A549 (cell line): ENCODE results near the gene LRRC74A. TPM values are rescaled to one million over a fixed set of nuclear protein-coding genes. Genes with fewer than 3 reads are reported as not detected.

Experiments used
- ATAC-seq, 2 experiments: fragments of 200-7000 bp in 1 of 2; fragments of >200 bp in 1 of 2; cut with Nextera tagmentation in 1 of 2; cut with Tn5 transposase in 1 of 2; 3 replicates each; pipeline versions ENCODE4 v1.8.0 to v1.9.1; 2018 to 2020; ENCODE audit warnings: mild to moderate bottlenecking in 1 of 2, moderate library complexity in 1 of 2
- CTCF ChIA-PET: fragments of 300-600 bp; sonication (Branson Sonifier 250); formaldehyde crosslinking; extraction: SDS; loops from one replicate; lab custom pipeline; 2021; ENCODE audit warnings: antibody characterized with exemption, inconsistent platforms; lab: Yijun Ruan, JAX
- POLR2A ChIA-PET: fragments of 350-600 bp; formaldehyde crosslinking; extraction: SDS; loops from one replicate; lab custom pipeline; 2021; ENCODE audit warnings: antibody characterized with exemption, inconsistent platforms; lab: Yijun Ruan, JAX
- DNase-seq, 2 experiments: peaks; one replicate each; pipeline versions ENCODE4 v3.0.0 to v3.0.0-alpha.2; 2011 to 2016; ENCODE audit warnings: low read depth in 1 of 2, low spot score in 1 of 2
- FAIRE-seq: peaks from 2 replicates; lab custom pipeline; 2011; peaks lifted over from hg19 to GRCh38; lab: Jason Lieb, UNC
- H3K27ac ChIP-seq, 2 experiments: fragments of >200 bp; sonication (Bioruptor Twin); formaldehyde crosslinking; 3 replicates each; pipeline ENCODE4 v1.5.1; 2016 to 2017
- H3K4me1 ChIP-seq: fragments of >200 bp; sonication (Bioruptor Twin); formaldehyde crosslinking; 3 replicates; pipeline ENCODE4 v1.6.1; 2016
- H3K4me2 ChIP-seq: fragments of >200 bp; sonication (Bioruptor Twin); formaldehyde crosslinking; 3 replicates; pipeline ENCODE4 v1.6.1; 2016
- H3K4me3 ChIP-seq: fragments of >200 bp; sonication (Bioruptor Twin); formaldehyde crosslinking; 3 replicates; pipeline ENCODE4 v1.5.1; 2016
- H3K9me3 ChIP-seq: fragments of >200 bp; sonication (Bioruptor Twin); formaldehyde crosslinking; 3 replicates; pipeline ENCODE4 v1.6.1; 2016
- BHLHE40 ChIP-seq: IDR thresholded peaks from 2 replicates; pipeline ENCODE4 v1.6.1; 2012; ENCODE audit warnings: low read depth, low read length, inconsistent platforms
- CEBPB ChIP-seq, 2 experiments: fragments of >200 bp in 1 of 2; sonication (Bioruptor Twin) in 1 of 2; formaldehyde crosslinking in 1 of 2; IDR thresholded peaks; 2 replicates each; pipeline ENCODE4 v1.6.1; 2012 to 2016
- CHD4 ChIP-seq: fragments of 200-600 bp; sonication (generic); IDR thresholded peaks from 2 replicates; pipeline ENCODE4 v1.6.1; 2016; ENCODE audit warnings: antibody characterized with exemption, mild to moderate bottlenecking, borderline replicate concordance
- EHF ChIP-seq: fragments of 250-450 bp; sonication (Bioruptor Pico); IDR thresholded peaks from 2 replicates; pipeline ENCODE4 v1.5.0; 2020; ENCODE audit warnings: mild to moderate bottlenecking
- ESRRA ChIP-seq: fragments of 150-350 bp; IDR thresholded peaks from 2 replicates; pipeline ENCODE4 v1.6.1; 2014; ENCODE audit warnings: mild to moderate bottlenecking, low read length, borderline replicate concordance
- FOSB ChIP-seq: fragments of 250-450 bp; sonication (Bioruptor Pico); IDR thresholded peaks from 2 replicates; pipeline ENCODE4 v1.5.0; 2020; ENCODE audit warnings: mild to moderate bottlenecking, moderate library complexity
- FOSL2 ChIP-seq, 2 experiments: fragments of 450-650 bp in 1 of 2; fragments of >200 bp in 1 of 2; sonication (Bioruptor Twin) in 1 of 2; formaldehyde crosslinking; IDR thresholded peaks; 2 replicates each; pipeline versions ENCODE4 v1.5.0 to v1.6.1; 2016 to 2020; ENCODE audit warnings: mild to moderate bottlenecking in 1 of 2, moderate library complexity in 1 of 2
- FOXS1 ChIP-seq: fragments of 250-450 bp; sonication (Bioruptor Pico); IDR thresholded peaks from 2 replicates; pipeline ENCODE4 v1.5.0; 2020; ENCODE audit warnings: mild to moderate bottlenecking, moderate library complexity
- GATA3 ChIP-seq: IDR thresholded peaks from 2 replicates; pipeline ENCODE4 v1.6.1; 2012; ENCODE audit warnings: borderline replicate concordance
- HDAC2 ChIP-seq: fragments of 200-600 bp; sonication (generic); IDR thresholded peaks from 2 replicates; pipeline ENCODE4 v1.6.1; 2016
- HOXA7 ChIP-seq: fragments of 250-450 bp; sonication (Bioruptor Pico); IDR thresholded peaks from 2 replicates; pipeline ENCODE4 v1.5.0; 2020; ENCODE audit warnings: mild to moderate bottlenecking, moderate library complexity
- HOXB13 ChIP-seq: fragments of 250-450 bp; sonication (Bioruptor Pico); IDR thresholded peaks from 2 replicates; pipeline ENCODE4 v1.5.0; 2020; ENCODE audit warnings: low read depth, mild to moderate bottlenecking, moderate library complexity
- HOXB5 ChIP-seq: fragments of 250-450 bp; sonication (Bioruptor Pico); IDR thresholded peaks from 2 replicates; pipeline ENCODE4 v1.5.0; 2020; ENCODE audit warnings: mild to moderate bottlenecking, moderate library complexity
- JUNB ChIP-seq: fragments of >200 bp; sonication (Bioruptor Twin); formaldehyde crosslinking; IDR thresholded peaks from 2 replicates; pipeline ENCODE4 v1.6.1; 2016
- KDM1A ChIP-seq: fragments of 200-600 bp; sonication (generic); IDR thresholded peaks from 2 replicates; pipeline ENCODE4 v1.6.1; 2016; ENCODE audit warnings: low read depth, mild to moderate bottlenecking
- MAFK ChIP-seq: fragments of 450-650 bp; IDR thresholded peaks from 2 replicates; pipeline ENCODE4 v1.6.1; 2014; ENCODE audit not compliant: partially characterized antibody
- MYC ChIP-seq: IDR thresholded peaks from 2 replicates; pipeline ENCODE4 v1.6.1; 2012; ENCODE audit warnings: mild to moderate bottlenecking, inconsistent platforms, low read length, improper control_type of control experiment, borderline replicate concordance
- NPAS2 ChIP-seq: fragments of 250-450 bp; sonication (Bioruptor Pico); IDR thresholded peaks from 2 replicates; pipeline ENCODE4 v1.8.0; 2022; ENCODE audit warnings: mild to moderate bottlenecking, moderate library complexity, borderline replicate concordance
- POLR2A ChIP-seq: IDR thresholded peaks from 2 replicates; pipeline ENCODE4 v1.6.1; 2012; ENCODE audit warnings: mild to moderate bottlenecking, low read length
- RARB ChIP-seq: fragments of 250-450 bp; sonication (Bioruptor Pico); IDR thresholded peaks from 2 replicates; pipeline ENCODE4 v1.8.0; 2021; ENCODE audit warnings: mild to moderate bottlenecking, moderate library complexity
- RCOR1 ChIP-seq: fragments of 150-350 bp; IDR thresholded peaks from 2 replicates; pipeline ENCODE4 v1.6.1; 2014; ENCODE audit warnings: antibody characterized with exemption, low read length, low read depth
- RFX5 ChIP-seq: fragments of 450-650 bp; IDR thresholded peaks from 2 replicates; pipeline ENCODE4 v1.7.1; 2014; ENCODE audit warnings: antibody characterized with exemption, mild to moderate bottlenecking, moderate library complexity
- SMC3 ChIP-seq: fragments of >200 bp; sonication (Bioruptor Twin); formaldehyde crosslinking; IDR thresholded peaks from 3 replicates; pipeline ENCODE4 v1.6.1; 2018; ENCODE audit warnings: inconsistent platforms
- SREBF2 ChIP-seq: fragments of 450-650 bp; IDR thresholded peaks from 2 replicates; pipeline ENCODE4 v1.6.1; 2014; ENCODE audit warnings: mild to moderate bottlenecking, moderate library complexity
- ZC3H11A ChIP-seq: fragments of 450-650 bp; IDR thresholded peaks from 2 replicates; pipeline ENCODE4 v1.6.1; 2014; ENCODE audit warnings: antibody characterized with exemption, mild to moderate bottlenecking
- ZFP36 ChIP-seq: fragments of 450-650 bp; IDR thresholded peaks from 2 replicates; pipeline ENCODE4 v1.6.1; 2014; ENCODE audit warnings: borderline replicate concordance; ENCODE audit not compliant: partially characterized antibody
- ZNF302 ChIP-seq: fragments of 250-450 bp; sonication (Bioruptor Pico); IDR thresholded peaks from 2 replicates; pipeline ENCODE4 v1.9.0; 2021; ENCODE audit warnings: inconsistent platforms, mild to moderate bottlenecking, moderate library complexity
- ZSCAN20 ChIP-seq: fragments of 250-450 bp; sonication (Bioruptor Pico); IDR thresholded peaks from 2 replicates; pipeline ENCODE4 v1.8.0; 2022; ENCODE audit warnings: mild to moderate bottlenecking, moderate library complexity
- WGBS: methylation state at CpG from one replicate; pipeline ENCODE4 v1.1.6; 2017; ENCODE audit errors: missing lambda C conversion rate; 5-methylcytosine and 5-hydroxymethylcytosine counted together
- polyA plus RNA-seq, 4 experiments: library from polyadenylated mRNA; depleted of rRNA in 3 of 4; stranded (reverse); fragments of >200 nt; fragmentation: RNase III in 1 of 4; extraction: RNeasy Plus Mini Kit Qiagen cat#74134 plus additional on column Dnase treatment in 1 of 4; gene quantifications; 2 replicates in 3 of 4; 3 replicates in 1 of 4; pipeline ENCODE4 v1.2.3, GENCODE V29; 2011 to 2017
- TF ChIP-seq, protein P1 (sequence below): fragments of >200 bp; sonication (Bioruptor Twin); formaldehyde crosslinking; IDR thresholded peaks from 3 replicates; pipeline ENCODE4 v1.6.1; 2016
- TF ChIP-seq, protein P2 (sequence below): IDR thresholded peaks from 2 replicates; pipeline ENCODE4 v1.6.1; 2012
- TF ChIP-seq, protein P3 (sequence below): fragments of 250-450 bp; sonication (Bioruptor Pico); IDR thresholded peaks from 2 replicates; pipeline ENCODE4 v1.5.0; 2020; ENCODE audit warnings: low read depth, mild to moderate bottlenecking, moderate library complexity
- TF ChIP-seq, protein P4 (sequence below): fragments of >200 bp; sonication (Bioruptor Twin); formaldehyde crosslinking; IDR thresholded peaks from 2 replicates; pipeline ENCODE4 v1.6.1; 2016
- TF ChIP-seq, protein P5 (sequence below): IDR thresholded peaks from 2 replicates; pipeline ENCODE4 v1.6.1; 2012
- TF ChIP-seq, protein P6 (sequence below): IDR thresholded peaks from 2 replicates; pipeline ENCODE4 v1.6.1; 2012; ENCODE audit warnings: low read depth, borderline replicate concordance

The LRRC74A gene
- polyA plus RNA-seq, 2 of the 4 experiments (the other 2 are of a cell fraction), result not detected

DNA sequence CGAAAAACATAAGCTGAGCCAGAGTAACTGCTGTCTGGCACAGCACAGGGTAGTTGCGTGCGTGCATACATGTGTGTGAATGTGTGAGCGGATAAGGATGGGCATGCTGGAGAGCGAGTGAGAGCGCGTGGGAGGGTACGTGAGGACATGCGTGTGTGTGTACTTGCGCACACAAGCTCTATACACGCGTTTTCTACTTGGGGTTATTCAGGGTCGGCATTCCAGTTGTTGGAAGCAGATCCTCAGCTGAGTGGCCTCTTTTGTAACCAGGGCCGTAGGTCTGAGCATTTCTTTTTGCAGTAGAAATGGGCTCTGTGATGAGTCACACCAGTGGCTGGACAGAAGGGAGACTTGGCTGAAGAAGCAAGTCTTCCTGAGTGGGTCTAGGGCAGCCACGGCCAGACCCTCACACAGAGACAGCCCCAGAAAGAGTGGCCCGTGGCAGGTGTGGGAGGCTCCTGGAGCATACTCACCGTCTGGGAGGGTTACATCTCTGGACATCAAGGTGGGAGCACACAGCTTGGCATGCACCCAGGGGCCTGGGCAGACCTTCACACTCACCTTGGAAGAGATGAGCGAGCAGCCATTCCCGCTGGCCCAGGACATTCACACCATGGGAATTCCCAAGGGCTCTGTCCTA, 78.0 kb downstream of the LRRC74A start (continued):
- TF ChIP-seq, protein P1, sequence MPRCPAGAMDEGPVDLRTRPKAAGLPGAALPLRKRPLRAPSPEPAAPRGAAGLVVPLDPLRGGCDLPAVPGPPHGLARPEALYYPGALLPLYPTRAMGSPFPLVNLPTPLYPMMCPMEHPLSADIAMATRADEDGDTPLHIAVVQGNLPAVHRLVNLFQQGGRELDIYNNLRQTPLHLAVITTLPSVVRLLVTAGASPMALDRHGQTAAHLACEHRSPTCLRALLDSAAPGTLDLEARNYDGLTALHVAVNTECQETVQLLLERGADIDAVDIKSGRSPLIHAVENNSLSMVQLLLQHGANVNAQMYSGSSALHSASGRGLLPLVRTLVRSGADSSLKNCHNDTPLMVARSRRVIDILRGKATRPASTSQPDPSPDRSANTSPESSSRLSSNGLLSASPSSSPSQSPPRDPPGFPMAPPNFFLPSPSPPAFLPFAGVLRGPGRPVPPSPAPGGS, result no peak
- peak; percentile 21; the same call in 1 of the 2 replicates for TF ChIP-seq JUNB
- TF ChIP-seq NPAS2 (CRISPR knock-in tag), result peak; percentile 36; the same call in 1 of the 2 replicates

DNA sequence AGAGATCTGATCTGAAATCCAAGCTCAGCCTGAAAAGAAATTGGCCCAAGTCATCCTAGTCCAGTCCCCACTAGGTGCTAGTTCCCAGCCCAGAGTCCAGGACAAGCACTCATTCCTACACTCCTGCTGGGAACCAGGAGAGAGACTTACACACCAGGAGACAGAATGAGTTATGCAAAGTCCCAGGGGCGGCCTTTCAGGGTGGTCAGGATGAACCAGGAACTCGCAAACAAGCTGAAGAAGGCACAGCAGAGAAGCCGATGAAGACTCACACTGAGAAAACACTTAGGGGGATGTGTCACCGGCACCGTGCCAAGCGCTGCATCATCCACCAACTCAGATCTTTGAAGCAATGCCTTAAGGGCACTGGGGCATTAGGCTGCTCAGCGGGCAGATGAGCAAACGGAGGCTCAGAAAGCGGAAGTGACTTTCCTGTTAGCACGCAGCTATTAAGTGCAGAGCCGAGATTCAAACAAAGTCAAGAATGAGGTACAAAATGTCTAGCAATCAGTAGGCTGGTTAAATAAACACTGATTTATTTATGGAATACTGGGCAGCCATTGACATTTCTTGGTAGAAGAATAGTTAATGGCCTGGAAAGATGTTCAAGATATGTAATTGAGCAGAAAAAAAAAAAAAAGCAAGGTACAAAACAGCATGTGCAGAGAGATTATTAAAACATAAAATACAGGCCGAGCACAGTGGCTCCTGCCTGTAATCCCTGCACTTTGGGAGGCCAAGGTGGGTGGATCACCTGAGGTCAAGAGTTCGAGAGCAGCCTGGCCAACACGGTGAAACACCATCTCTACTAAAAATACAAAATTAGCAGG, 78.7 kb downstream of the LRRC74A start:
- WGBS, result 2% methylated on average over 14 of the region's 14 CpGs
- H3K4me1 ChIP-seq, result peaks cover 48% of the 10 kb centered on the region
- peak overlapping the region; percentile 30 for H3K4me3 ChIP-seq
- FAIRE-seq (peak; percentile 91), ATAC-seq (peak; percentile 85 to 89), DNase-seq (peak; percentile 96 to 99)
- H3K9me3 ChIP-seq, result no peaks in the 10 kb centered on the region
- peak overlapping the region; percentile 88 for H3K4me2 ChIP-seq
- ChIA-PET POLR2A (interaction anchor here (0.7 to 2.1 kb wide), 14 partner anchors 10 to 140 kb away, joined by 3 to 29 read pairs (median 6); no protein-coding TSS in a partner anchor), CTCF (interaction anchor here (0.6 to 23.9 kb wide), 13 partner anchors 8 to 189 kb away, joined by 3 to 716 read pairs (median 4); no protein-coding TSS in a partner anchor)
- H3K27ac ChIP-seq, result peak overlapping the region; percentile 96 to 97
- TF ChIP-seq GATA3 (peak; percentile 94), FOXS1 (no peak), NPAS2 (CRISPR knock-in tag) (no peak), FOSL2 (IDR thresholded peaks at IDR 0.05) (peak; percentile 88), FOSL2 (CRISPR knock-in tag; IDR thresholded peaks at IDR 0.05) (peak; percentile 94), MYC (0 out of 2 replicates have a peak, but pooled peaks have one; percentile 28), BHLHE40 (no peak), CHD4 (no peak), RFX5 (no peak), MAFK (peak; percentile 36), SMC3 (peak; percentile 45; the same call in 1 of the 3 replicates), ESRRA (no peak), SREBF2 (no peak), HOXB5 (peak; percentile 15; the same call in 1 of the 2 replicates), KDM1A (no peak), ZSCAN20 (CRISPR knock-in tag) (no peak), ZC3H11A (no peak), HOXA7 (CRISPR knock-in tag) (no peak), EHF (no peak), CEBPB (IDR thresholded peaks at IDR 0.05) (peak; percentile 66 to 83), RCOR1 (no peak), POLR2A (no peak), HOXB13 (CRISPR knock-in tag) (no peak), ZFP36 (no peak), FOSB (CRISPR knock-in tag) (no peak), HDAC2 (no peak), RARB (CRISPR knock-in tag) (no peak), ZNF302 (CRISPR knock-in tag) (no peak)
- TF ChIP-seq, protein P2, sequence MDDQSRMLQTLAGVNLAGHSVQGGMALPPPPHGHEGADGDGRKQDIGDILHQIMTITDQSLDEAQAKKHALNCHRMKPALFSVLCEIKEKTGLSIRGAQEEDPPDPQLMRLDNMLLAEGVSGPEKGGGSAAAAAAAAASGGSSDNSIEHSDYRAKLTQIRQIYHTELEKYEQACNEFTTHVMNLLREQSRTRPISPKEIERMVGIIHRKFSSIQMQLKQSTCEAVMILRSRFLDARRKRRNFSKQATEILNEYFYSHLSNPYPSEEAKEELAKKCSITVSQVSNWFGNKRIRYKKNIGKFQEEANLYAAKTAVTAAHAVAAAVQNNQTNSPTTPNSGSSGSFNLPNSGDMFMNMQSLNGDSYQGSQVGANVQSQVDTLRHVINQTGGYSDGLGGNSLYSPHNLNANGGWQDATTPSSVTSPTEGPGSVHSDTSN, result peak; percentile 54; the same call in 1 of the 2 replicates
- TF ChIP-seq, protein P3, sequence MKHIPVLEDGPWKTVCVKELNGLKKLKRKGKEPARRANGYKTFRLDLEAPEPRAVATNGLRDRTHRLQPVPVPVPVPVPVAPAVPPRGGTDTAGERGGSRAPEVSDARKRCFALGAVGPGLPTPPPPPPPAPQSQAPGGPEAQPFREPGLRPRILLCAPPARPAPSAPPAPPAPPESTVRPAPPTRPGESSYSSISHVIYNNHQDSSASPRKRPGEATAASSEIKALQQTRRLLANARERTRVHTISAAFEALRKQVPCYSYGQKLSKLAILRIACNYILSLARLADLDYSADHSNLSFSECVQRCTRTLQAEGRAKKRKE (CRISPR knock-in tag), result no peak
- TF ChIP-seq, protein P4, sequence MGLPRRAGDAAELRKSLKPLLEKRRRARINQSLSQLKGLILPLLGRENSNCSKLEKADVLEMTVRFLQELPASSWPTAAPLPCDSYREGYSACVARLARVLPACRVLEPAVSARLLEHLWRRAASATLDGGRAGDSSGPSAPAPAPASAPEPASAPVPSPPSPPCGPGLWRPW, result no peak
- TF ChIP-seq, protein P5, sequence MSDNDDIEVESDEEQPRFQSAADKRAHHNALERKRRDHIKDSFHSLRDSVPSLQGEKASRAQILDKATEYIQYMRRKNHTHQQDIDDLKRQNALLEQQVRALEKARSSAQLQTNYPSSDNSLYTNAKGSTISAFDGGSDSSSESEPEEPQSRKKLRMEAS, result peak; percentile 81
- TF ChIP-seq, protein P6, sequence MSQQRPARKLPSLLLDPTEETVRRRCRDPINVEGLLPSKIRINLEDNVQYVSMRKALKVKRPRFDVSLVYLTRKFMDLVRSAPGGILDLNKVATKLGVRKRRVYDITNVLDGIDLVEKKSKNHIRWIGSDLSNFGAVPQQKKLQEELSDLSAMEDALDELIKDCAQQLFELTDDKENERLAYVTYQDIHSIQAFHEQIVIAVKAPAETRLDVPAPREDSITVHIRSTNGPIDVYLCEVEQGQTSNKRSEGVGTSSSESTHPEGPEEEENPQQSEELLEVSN, result 0 out of 2 replicates have a peak, but pooled peaks have one; percentile 37
